Measurements from ENCODE around the gene WDR20. TPM values are rescaled to one million over a fixed set of nuclear protein-coding genes. Genes with fewer than 3 reads are reported as not detected.
"Not testable (repeated sequence)": the region's sequence is repeated elsewhere in the genome, so short reads cannot be mapped to it uniquely, and the experiment has no call there.

The WDR20 gene
- total RNA-seq, 2 donors from 2014 or later, result 34.1 to 35.5 TPM

DNA sequence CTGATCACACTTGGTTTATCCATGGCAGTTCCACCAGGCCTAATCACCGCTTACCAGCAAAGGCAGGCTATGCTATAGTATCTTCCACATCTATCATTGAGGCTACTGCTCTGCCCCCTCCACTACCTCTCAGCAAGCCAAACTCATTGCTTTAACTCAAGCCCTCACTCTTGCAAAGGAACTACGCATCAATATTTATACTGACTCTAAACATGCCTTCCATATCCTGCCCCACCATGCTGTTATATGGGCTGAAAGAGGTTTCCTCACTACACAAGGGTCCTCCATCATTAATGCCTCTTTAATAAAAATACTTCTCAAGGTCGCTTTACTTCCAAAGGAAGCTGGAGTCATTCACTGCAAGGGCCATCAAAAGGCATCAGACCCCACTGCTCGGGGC lies 104.1 kb downstream of the WDR20 start:
- DNase-seq; intact Hi-C loops (cut with DNase I, micrococcal nuclease); ATAC-seq: not testable (repeated sequence)

DNA sequence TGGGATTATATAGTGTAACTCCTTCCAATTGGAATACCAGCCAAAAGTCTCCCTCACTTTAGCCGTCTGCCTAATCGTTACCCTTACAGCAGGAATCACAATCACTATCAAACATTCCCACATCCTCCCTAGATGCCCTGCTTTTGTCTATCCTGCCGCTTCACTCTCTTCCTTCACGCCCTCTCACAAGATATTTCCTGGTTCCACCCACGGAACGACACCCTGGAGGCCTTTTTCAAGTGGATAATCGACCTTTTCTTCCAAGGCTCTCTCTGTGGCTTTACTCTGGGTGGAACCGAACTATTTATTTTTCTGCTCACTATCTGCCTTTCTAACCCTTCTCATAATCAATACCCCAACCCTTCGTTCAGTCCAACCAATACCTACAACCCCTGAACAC lies 106.4 kb downstream of the WDR20 start:
- no peak for DNase-seq
- intact Hi-C loops (cut with DNase I, micrococcal nuclease), result no loop called here
- ATAC-seq, result no peak

GRCh38 chr14:102248121-102248520 lies 108.4 kb downstream of the WDR20 start:
- DNase-seq (no peak), ATAC-seq (no peak)
- intact Hi-C loops (cut with DNase I, micrococcal nuclease), result no loop called here

- ATAC-seq, result no peak
- intact Hi-C loops (cut with DNase I, micrococcal nuclease), result no loop called here
- no peak for DNase-seq
Observed at GRCh38 chr14:102249041-102249440, 109.3 kb downstream of the WDR20 start.

GRCh38 chr14:102249981-102250380 lies 110.3 kb downstream of the WDR20 start:
- intact Hi-C loops (cut with DNase I, micrococcal nuclease), result no loop called here
- ATAC-seq, result no peak
- no peak for DNase-seq

DNA sequence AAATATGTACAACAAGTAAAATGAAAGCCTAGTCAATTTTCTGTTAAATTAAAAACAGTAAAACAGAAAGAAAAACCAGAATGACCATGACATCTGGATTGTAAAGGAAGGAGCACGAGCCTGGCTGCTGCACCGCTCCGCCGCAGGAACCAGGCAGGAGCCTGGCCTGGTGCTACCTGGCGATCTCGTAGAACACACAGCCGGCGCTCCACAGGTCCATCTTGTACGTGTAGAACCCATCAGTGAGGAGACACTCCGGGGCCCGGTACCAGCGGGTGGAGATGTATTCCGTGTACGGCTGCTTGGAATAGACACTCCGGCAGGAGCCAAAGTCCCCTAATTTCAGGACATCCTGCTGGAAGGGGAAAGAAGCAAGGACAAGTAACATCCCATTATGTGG lies 110.9 kb downstream of the WDR20 start:
- no peak for DNase-seq
- intact Hi-C loops (cut with DNase I, micrococcal nuclease), result no loop called here
- ATAC-seq, result no peak

GRCh38 chr14:102251161-102251560 lies 111.5 kb downstream of the WDR20 start:
- intact Hi-C loops (cut with DNase I, micrococcal nuclease), result no loop called here
- DNase-seq (no peak), ATAC-seq (no peak)

DNA sequence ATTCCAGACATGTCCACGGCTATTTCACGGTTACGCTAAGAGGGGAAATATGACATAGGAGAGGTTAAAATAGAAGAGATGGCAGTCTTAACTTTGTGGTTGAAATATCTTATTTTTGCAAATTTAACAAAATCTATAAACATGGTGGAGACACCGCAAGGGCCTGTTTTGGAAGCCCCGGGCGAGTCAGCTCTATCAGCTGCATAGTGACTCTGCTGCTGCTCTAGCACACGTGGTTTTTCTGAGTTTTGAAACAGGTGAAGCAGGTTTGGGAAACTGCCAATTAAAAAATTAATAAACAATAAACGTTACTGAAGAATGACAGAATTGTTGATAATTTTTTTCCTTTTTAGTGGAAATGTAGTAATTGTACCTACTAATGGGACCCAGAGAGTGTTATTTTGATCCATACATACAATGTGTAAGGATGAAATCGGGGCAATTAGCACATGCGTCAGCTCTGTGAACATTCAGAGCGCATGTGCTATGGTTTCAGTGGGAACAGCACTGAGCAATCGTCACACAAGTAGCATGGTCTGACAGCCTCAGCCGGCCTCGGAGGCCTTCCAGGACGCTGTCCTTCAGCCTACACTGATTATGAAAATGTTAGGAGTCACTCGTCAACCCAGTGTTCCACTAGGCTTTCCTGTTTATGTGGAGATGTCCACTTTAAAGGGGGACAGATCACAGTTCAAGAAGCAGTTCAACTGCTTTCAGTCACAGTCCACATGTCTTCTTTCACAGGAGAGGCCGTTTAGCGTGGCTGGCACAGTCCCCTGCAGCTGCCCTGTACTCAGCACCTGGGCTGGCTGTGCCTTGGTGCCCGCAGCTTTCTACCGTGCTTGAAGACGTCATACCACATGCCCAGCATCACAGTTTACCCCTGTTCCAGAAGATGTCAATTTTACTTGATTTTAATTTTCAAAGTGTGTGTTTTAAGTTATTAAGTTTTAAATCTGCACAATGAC lies 113.4 kb downstream of the WDR20 start:
- ATAC-seq (no peak), DNase-seq (no peak)
- intact Hi-C loops (cut with DNase I, micrococcal nuclease), result no loop called here

DNA sequence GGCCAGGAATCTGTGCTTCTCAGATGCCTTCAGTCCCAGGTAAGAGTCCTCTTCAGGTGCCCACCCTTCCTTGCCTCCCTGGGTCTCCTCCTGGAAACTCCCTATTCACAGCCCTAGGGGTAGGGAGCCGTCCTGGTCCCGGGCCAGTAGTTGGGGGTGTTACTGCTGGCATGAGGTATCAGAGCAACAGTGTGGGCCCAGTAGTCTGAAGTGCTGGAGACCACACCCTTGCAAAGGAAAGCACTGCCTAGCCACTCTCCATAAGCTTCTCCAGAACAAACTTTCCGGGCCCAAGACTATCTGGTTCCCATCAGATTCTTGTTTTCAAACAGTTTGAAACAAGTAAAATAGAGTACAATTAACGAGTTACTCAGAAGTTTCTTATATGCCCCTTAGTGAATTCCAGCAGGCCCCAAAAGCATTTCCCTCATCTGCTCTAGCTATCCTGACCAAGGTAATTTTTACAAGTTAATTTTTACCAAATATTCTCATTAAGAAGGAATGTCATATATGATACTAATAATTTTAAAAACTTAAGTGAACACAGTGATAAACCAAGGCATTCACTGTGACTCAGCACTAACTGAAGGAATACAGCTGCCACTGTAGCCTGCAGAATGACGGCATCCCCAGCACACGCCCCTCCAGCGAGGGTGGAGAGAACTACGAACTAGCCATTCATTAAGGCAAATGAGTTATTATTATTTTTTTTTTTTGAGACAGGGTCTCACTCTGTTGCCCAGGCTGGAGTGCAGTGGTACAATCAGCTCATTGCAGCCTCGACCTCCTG lies 115.9 kb downstream of the WDR20 start:
- DNase-seq (no peak), ATAC-seq (no peak)
- intact Hi-C loops (cut with DNase I, micrococcal nuclease), result no loop called here

DNA sequence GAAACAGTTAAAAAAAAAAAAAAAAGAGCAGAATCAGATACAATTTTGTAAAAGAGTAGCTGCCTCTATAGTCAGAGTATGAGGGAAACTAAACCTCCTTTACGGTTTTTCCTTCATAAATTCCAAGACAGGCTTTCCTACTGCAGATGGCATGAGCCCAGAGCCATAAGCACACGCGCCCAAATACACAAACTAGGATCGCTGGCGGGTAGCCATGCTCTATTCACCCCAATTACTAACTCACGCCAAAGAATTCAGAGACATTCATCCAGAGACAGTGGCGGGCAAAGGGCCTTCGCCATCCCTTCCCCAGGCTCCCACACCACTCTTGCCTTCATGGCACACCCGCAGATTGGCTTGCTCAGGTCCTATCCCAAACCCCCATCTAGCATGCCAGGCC lies 117.0 kb downstream of the WDR20 start:
- DNase-seq, result no peak
- intact Hi-C loops (cut with DNase I, micrococcal nuclease), result no loop called here
- no peak for ATAC-seq

GRCh38 chr14:102258136-102258535 lies 118.4 kb downstream of the WDR20 start:
- ATAC-seq, result no peak
- DNase-seq, result no peak
- intact Hi-C loops (cut with DNase I, micrococcal nuclease), result no loop called here

Other genes with a start within 250 kb of the WDR20 start
- 100 to 1,000 TPM; 370 to 424 TPM for gene DYNC1H1, start 175.3 kb upstream of the WDR20 start, total RNA-seq
- gene HSP90AA1, start 52.9 kb upstream of the WDR20 start, total RNA-seq, result 100 to 1,000 TPM; 182 to 274 TPM
- 1 to 10 TPM; 4.7 to 5.9 TPM for gene MOK, start 165.3 kb downstream of the WDR20 start, total RNA-seq
- 10 to 100 TPM in 1 of 2 donors, 1 to 10 TPM in 1; 8.5 to 11.4 TPM for gene ZNF839, start 179.8 kb downstream of the WDR20 start, total RNA-seq
- gene CINP, start 223.0 kb downstream of the WDR20 start, total RNA-seq, result 10 to 100 TPM; 27.0 to 27.9 TPM
- 10 to 100 TPM; 17.1 to 20.5 TPM for gene TECPR2, start 223.0 kb downstream of the WDR20 start, total RNA-seq